Stomach (tissue), 4 donors: ENCODE data around the gene FGD2.

ENCODE experiments used
- EP300 ChIP-seq: sonication (generic); formaldehyde crosslinking; IDR thresholded peaks from one replicate; pipeline ENCODE4 v1.6.1; 2017; ENCODE audit warnings: antibody characterized with exemption
- POLR2A ChIP-seq, 4 donors: fragments of 450-650 bp; IDR thresholded peaks; one replicate each; pipeline ENCODE4 v1.6.1; 2016; ENCODE audit warnings: antibody characterized with exemption in 4 of 4, control low read depth in 2 of 4, mild to moderate bottlenecking in 1 of 4, moderate library complexity in 1 of 4
- POLR2AphosphoS5 ChIP-seq, 3 donors: sonication (generic); formaldehyde crosslinking; IDR thresholded peaks; one replicate each; pipeline ENCODE4 v1.6.1; 2016; ENCODE audit warnings: antibody characterized with exemption in 3 of 3
- TF ChIP-seq, protein P1 (sequence below), 7 experiments: fragments of 450-650 bp in 4 of 7; fragments of 200-600 bp in 3 of 7; sonication (generic) in 3 of 7; IDR thresholded peaks; one replicate each; pipeline ENCODE4 v1.5.1; 2016 to 2019; ENCODE audit warnings: antibody characterized with exemption in 7 of 7, control low read depth in 2 of 7, mild to moderate bottlenecking in 1 of 7

DNA sequence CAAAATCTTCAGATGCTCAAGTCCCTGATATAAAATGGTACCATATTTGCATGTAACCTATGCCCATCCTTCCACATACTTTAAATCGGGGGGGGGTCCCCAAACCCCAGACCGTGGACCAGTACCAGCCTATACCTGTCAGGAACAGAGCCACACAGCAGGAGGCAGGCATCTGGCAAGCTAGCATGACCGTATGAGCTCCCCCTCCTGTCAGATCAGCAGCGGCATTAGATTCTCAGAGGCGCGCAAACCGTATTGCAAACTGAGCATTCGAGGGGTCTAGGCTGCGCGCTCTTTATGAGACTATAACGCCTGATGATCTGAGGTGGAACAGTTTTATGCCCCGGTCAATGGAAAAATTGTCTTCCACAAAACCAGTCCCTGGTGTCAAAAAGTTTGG, 30.7 kb downstream of the FGD2 start:
- TF ChIP-seq, protein P1, sequence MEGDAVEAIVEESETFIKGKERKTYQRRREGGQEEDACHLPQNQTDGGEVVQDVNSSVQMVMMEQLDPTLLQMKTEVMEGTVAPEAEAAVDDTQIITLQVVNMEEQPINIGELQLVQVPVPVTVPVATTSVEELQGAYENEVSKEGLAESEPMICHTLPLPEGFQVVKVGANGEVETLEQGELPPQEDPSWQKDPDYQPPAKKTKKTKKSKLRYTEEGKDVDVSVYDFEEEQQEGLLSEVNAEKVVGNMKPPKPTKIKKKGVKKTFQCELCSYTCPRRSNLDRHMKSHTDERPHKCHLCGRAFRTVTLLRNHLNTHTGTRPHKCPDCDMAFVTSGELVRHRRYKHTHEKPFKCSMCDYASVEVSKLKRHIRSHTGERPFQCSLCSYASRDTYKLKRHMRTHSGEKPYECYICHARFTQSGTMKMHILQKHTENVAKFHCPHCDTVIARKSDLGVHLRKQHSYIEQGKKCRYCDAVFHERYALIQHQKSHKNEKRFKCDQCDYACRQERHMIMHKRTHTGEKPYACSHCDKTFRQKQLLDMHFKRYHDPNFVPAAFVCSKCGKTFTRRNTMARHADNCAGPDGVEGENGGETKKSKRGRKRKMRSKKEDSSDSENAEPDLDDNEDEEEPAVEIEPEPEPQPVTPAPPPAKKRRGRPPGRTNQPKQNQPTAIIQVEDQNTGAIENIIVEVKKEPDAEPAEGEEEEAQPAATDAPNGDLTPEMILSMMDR (IDR thresholded peaks at IDR 0.05), result no peak
- TF ChIP-seq POLR2A (IDR thresholded peaks at IDR 0.05), result no peak
- no peak for TF ChIP-seq POLR2AphosphoS5 (IDR thresholded peaks at IDR 0.05)
- TF ChIP-seq EP300, result no peak
